ENCODE results near the gene GOSR2. TPM values are rescaled to one million over a fixed set of nuclear protein-coding genes. Genes with fewer than 3 reads are reported as not detected.

The GOSR2 gene
- total and polyA plus RNA-seq, 2 of the 13 experiments (the other 11 are each of a cell fraction or from before 2014, with no cell fraction given), result 61.5 to 63.9 TPM

DNA sequence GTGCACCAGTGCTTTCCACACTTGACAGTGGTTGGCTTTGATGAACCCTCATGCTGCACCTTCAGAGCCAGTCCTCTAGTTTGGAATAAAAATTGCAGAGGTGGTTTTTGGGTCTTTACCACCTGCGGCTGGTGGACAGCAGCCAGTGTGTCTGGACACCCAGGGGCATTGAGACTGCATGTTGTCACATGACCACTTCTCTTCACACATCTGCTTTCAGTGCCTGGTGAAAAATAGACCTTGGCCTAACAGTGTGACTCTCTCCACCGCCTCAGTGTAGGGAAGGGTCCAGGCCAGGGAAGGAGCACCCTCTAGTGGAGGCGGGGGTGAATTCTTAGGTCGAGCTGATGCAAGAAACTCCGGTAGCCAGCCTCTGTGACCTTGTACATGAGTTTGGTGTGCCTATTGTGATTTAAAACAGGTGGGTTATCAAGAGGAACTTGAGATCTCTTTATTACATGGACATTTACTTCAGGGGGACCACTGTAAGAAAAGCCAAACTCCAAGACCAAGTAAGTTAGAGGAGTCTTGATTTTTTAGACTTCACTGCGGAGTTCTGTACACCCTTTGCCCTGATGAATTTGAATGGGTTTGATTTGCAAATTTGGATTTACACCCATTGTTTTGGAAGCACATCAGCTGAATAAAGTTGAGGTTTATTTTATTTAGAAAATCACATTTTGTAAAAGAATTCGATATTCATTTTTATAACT is 17.9 kb downstream of the GOSR2 start (continued):
- TF ChIP-seq, protein P1, sequence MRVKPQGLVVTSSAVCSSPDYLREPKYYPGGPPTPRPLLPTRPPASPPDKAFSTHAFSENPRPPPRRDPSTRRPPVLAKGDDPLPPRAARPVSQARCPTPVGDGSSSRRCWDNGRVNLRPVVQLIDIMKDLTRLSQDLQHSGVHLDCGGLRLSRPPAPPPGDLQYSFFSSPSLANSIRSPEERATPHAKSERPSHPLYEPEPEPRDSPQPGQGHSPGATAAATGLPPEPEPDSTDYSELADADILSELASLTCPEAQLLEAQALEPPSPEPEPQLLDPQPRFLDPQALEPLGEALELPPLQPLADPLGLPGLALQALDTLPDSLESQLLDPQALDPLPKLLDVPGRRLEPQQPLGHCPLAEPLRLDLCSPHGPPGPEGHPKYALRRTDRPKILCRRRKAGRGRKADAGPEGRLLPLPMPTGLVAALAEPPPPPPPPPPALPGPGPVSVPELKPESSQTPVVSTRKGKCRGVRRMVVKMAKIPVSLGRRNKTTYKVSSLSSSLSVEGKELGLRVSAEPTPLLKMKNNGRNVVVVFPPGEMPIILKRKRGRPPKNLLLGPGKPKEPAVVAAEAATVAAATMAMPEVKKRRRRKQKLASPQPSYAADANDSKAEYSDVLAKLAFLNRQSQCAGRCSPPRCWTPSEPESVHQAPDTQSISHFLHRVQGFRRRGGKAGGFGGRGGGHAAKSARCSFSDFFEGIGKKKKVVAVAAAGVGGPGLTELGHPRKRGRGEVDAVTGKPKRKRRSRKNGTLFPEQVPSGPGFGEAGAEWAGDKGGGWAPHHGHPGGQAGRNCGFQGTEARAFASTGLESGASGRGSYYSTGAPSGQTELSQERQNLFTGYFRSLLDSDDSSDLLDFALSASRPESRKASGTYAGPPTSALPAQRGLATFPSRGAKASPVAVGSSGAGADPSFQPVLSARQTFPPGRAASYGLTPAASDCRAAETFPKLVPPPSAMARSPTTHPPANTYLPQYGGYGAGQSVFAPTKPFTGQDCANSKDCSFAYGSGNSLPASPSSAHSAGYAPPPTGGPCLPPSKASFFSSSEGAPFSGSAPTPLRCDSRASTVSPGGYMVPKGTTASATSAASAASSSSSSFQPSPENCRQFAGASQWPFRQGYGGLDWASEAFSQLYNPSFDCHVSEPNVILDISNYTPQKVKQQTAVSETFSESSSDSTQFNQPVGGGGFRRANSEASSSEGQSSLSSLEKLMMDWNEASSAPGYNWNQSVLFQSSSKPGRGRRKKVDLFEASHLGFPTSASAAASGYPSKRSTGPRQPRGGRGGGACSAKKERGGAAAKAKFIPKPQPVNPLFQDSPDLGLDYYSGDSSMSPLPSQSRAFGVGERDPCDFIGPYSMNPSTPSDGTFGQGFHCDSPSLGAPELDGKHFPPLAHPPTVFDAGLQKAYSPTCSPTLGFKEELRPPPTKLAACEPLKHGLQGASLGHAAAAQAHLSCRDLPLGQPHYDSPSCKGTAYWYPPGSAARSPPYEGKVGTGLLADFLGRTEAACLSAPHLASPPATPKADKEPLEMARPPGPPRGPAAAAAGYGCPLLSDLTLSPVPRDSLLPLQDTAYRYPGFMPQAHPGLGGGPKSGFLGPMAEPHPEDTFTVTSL (CRISPR knock-in tag; IDR thresholded peaks at IDR 0.05; ENCODE audit: borderline replicate concordance), result no peak
- TF ChIP-seq ZNF296 (CRISPR knock-in tag; conservative IDR thresholded peaks at IDR 0.05) (no peak), ZNF790 (CRISPR knock-in tag; IDR thresholded peaks at IDR 0.05; ENCODE audit: borderline replicate concordance) (no peak), ZNF749 (CRISPR knock-in tag; IDR thresholded peaks at IDR 0.05; ENCODE audit: borderline replicate concordance) (no peak), ZC3H4 (CRISPR knock-in tag; IDR thresholded peaks at IDR 0.05; ENCODE audit: borderline replicate concordance) (no peak), ZNF136 (CRISPR knock-in tag; IDR thresholded peaks at IDR 0.05; ENCODE audit: low read depth) (no peak), ZKSCAN5 (CRISPR knock-in tag; IDR thresholded peaks at IDR 0.05) (no peak), ISX (CRISPR knock-in tag; conservative IDR thresholded peaks at IDR 0.05) (no peak), ZNF670 (CRISPR knock-in tag; IDR thresholded peaks at IDR 0.05; ENCODE audit: borderline replicate concordance) (no peak)
- TF ChIP-seq, protein P2, sequence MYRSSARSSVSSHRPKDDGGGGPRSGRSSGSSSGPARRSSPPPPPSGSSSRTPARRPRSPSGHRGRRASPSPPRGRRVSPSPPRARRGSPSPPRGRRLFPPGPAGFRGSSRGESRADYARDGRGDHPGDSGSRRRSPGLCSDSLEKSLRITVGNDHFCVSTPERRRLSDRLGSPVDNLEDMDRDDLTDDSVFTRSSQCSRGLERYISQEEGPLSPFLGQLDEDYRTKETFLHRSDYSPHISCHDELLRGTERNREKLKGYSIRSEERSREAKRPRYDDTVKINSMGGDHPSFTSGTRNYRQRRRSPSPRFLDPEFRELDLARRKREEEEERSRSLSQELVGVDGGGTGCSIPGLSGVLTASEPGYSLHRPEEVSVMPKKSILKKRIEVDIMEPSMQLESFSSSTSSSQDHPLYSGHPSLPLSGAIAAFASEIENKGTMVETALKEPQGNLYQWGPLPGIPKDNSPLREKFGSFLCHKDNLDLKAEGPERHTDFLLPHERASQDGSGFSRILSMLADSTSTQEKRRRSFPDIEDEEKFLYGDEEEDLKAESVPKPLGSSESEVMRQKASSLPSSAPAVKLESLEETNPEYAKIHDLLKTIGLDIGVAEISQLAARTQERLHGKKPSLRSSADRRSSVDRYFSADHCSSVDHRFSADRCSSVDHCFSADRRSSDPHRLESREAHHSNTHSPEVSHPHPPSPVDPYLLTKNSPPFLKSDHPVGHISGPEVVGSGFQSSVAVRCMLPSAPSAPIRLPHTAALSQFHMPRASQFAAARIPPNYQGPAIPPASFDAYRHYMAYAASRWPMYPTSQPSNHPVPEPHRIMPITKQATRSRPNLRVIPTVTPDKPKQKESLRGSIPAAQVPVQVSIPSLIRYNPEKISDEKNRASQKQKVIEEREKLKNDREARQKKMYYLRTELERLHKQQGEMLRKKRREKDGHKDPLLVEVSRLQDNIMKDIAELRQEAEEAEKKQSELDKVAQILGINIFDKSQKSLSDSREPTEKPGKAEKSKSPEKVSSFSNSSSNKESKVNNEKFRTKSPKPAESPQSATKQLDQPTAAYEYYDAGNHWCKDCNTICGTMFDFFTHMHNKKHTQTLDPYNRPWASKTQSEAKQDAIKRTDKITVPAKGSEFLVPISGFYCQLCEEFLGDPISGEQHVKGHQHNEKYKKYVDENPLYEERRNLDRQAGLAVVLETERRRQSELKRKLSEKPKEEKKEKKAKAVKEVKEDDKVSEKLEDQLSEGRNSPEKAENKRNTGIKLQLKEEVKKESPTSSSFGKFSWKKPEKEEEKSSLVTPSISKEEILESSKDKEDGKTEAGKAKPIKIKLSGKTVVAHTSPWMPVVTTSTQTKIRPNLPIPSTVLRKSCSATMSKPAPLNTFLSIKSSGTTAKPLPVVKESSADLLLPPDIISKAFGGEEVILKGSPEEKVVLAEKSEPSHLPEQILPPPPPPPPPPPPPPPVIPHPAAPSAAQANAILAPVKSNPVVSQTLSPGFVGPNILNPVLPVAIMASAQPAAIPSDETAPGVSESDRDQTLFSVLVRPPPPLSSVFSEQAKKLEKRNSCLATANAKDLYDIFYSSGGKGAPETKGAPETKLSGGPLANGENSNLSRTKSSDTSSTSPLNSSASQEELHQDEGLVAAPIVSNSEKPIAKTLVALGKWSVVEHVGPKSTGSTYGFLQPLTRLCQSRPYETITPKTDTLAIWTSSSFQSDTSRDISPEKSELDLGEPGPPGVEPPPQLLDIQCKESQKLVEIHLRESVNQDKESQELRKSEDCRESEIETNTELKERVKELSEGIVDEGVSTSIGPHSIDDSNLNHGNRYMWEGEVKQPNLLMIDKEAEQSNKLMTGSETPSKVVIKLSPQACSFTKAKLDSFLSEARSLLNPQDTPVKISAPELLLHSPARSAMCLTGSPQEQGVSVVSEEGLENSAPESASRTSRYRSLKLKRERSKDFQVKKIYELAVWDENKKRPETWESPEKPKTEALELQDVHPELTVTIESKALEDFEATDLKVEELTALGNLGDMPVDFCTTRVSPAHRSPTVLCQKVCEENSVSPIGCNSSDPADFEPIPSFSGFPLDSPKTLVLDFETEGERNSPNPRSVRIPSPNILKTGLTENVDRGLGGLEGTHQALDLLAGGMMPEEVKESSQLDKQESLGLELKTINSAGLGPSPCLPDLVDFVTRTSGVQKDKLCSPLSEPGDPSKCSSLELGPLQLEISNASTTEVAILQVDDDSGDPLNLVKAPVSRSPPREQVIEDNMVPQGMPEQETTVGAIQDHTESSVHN (CRISPR knock-in tag; IDR thresholded peaks at IDR 0.05), result no peak
- TF ChIP-seq, protein P3, sequence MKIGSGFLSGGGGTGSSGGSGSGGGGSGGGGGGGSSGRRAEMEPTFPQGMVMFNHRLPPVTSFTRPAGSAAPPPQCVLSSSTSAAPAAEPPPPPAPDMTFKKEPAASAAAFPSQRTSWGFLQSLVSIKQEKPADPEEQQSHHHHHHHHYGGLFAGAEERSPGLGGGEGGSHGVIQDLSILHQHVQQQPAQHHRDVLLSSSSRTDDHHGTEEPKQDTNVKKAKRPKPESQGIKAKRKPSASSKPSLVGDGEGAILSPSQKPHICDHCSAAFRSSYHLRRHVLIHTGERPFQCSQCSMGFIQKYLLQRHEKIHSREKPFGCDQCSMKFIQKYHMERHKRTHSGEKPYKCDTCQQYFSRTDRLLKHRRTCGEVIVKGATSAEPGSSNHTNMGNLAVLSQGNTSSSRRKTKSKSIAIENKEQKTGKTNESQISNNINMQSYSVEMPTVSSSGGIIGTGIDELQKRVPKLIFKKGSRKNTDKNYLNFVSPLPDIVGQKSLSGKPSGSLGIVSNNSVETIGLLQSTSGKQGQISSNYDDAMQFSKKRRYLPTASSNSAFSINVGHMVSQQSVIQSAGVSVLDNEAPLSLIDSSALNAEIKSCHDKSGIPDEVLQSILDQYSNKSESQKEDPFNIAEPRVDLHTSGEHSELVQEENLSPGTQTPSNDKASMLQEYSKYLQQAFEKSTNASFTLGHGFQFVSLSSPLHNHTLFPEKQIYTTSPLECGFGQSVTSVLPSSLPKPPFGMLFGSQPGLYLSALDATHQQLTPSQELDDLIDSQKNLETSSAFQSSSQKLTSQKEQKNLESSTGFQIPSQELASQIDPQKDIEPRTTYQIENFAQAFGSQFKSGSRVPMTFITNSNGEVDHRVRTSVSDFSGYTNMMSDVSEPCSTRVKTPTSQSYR (CRISPR knock-in tag; IDR thresholded peaks at IDR 0.05; ENCODE audit: borderline replicate concordance), result no peak

All from HepG2 (cell line).